GM23248 (cell line): Measurements from ENCODE around the gene SLC35F3.

ENCODE experiments used
- EZH2 ChIP-seq: fragments of 200-600 bp; sonication (generic); IDR thresholded peaks from 2 replicates; pipeline ENCODE4 v1.6.1; 2018; ENCODE audit warnings: antibody characterized with exemption, mild to moderate bottlenecking; ENCODE audit not compliant: insufficient read depth, poor library complexity, severe bottlenecking
- EZH2phosphoT487 ChIP-seq: fragments of 200-600 bp; sonication (generic); IDR thresholded peaks from 2 replicates; pipeline ENCODE4 v1.6.1; 2018; ENCODE audit warnings: antibody characterized with exemption, moderate library complexity, mild to moderate bottlenecking, low read depth; ENCODE audit not compliant: insufficient read depth

GRCh38 chr1:234093741-234094140 lies 189.3 kb downstream of the SLC35F3 start:
- no peak for TF ChIP-seq EZH2phosphoT487
- TF ChIP-seq EZH2: no peak
